Activated naive CD8-positive, alpha-beta T cell treated with anti-CD3 and anti-CD28 coated beads, Interleukin-2, amount 50 U/mL, for 24 hours (primary cell): Measurements from ENCODE around the gene FLYWCH2.
A peak's percentile ranks its signal among the peaks of the same experiment; 100 is the strongest.

ENCODE experiments used
- ATAC-seq: fragments of 150-1000 bp; cut with Tn5 transposase; one replicate; pipeline ENCODE4 v1.10.0; 2021
- DNase-seq: peaks from one replicate; pipeline ENCODE4 v3.0.0; 2021
- H3K27ac Mint-ChIP-seq: one replicate; pipeline ENCODE4 v1.8.0; 2021; ENCODE audit warnings: mild to moderate bottlenecking, mixed read lengths
- H3K27me3 Mint-ChIP-seq: one replicate; pipeline ENCODE4 v1.8.0; 2021; ENCODE audit warnings: mixed read lengths
- H3K36me3 Mint-ChIP-seq: one replicate; pipeline ENCODE4 v1.8.0; 2021; ENCODE audit warnings: low read depth, mixed read lengths
- H3K4me1 Mint-ChIP-seq: one replicate; pipeline ENCODE4 v1.8.0; 2021; ENCODE audit warnings: mixed read lengths
- H3K4me3 Mint-ChIP-seq: one replicate; pipeline ENCODE4 v1.8.0; 2021; ENCODE audit warnings: mild to moderate bottlenecking, moderate library complexity, mixed read lengths
- H3K9me3 Mint-ChIP-seq: one replicate; pipeline ENCODE4 v1.8.0; 2021; ENCODE audit warnings: mixed read lengths

The FLYWCH2 gene

DNA sequence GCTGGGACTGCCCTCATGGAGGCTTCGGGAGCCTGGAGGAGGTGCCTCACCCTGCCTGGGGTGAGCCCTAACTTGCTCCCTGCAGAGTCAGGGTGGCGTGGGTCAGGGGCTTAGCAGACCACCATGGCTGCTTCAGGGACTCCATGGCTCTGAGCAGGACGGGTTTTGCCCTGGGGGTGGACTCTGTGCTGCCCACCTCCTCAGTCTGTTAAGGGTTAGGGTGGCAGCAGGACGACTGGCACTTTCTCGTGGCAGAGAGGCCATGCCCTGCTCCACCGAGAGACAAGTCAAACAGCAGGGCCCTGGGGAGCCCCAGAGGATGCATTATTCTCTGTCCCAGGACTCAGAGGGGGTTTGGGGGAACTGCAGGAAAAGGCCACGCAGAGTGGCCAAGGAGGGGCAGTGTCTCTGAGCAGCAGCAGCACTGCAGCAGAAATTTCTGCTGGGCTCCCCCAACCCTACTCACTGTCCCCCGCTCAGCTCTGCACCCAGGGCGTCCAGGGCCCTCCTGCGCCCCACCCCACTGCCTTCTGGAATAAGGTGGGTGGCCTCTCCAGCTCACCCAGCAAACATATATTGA lies 23.2 kb upstream of the FLYWCH2 start:
- Mint-ChIP-seq H3K27me3 (peaks cover 16% of the 10 kb centered on the region), H3K36me3 (no peaks in the 10 kb centered on the region), H3K4me3 (no peak overlapping the region), H3K27ac (no peak overlapping the region), H3K4me1 (peaks cover 4% of the 10 kb centered on the region), H3K9me3 (peaks cover under 1% of the 10 kb centered on the region)
- ATAC-seq, result no peak
- DNase-seq, result no peak

DNA sequence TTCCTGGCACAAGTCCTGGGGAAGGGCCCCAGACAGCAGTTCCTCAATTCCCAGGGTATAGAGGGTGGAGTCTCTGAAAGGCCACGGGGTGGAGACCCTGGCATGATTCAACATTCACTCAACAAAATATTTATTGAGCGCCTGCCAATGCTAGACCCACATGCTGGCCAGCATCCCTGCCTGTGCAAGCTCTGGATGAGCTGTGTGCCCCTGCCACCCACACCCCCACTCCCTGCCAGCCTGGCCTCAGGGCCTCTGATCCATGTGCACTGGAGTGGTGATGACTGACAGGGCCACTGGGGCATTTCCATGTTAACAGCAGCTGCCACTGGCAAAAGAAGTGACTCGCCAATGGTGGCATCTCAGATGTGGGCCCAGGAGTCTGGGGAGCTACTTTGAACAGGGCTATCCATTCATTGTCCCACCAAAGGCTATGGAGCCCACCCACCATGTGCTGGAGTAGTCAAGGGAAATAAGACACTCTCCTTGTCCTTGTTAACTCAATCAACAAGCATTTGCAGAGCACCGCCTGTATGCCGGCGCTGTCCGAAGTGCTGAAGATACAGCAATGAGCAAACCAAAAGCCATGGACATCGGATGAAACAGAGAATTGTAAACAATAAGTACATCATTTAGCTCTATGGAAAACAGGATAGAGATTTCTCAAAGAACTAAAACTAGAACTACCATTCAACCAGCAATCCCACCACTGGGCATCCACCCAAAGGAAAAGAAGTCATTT lies 22.0 kb upstream of the FLYWCH2 start:
- Mint-ChIP-seq H3K36me3 (no peaks in the 10 kb centered on the region), H3K27me3 (peaks cover 16% of the 10 kb centered on the region), H3K27ac (no peak overlapping the region), H3K9me3 (no peaks in the 10 kb centered on the region), H3K4me3 (no peak overlapping the region), H3K4me1 (peaks cover 4% of the 10 kb centered on the region)
- DNase-seq (no peak), ATAC-seq (no peak)

DNA sequence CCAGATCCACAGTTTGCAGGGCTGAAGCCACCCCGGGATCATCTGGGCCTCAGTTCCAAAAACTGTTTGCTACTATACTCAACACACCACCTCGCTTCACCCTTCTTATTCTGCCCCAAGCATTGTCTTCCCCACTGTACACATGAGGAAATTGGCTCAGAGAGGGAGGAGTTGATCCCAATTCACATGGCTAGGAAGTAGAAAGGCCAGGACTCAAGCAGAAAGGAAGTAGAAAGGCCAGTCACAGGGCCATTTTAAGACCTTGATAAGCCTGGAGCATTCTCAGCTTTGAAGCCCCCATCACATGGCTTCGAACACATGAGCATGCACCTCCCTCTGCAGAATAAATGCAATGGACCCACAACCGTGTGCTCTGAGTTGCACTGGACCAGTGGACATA lies 17.4 kb upstream of the FLYWCH2 start:
- H3K27ac Mint-ChIP-seq, result no peak overlapping the region
- DNase-seq (no peak), ATAC-seq (no peak)
- no peaks in the 10 kb centered on the region for H3K9me3 Mint-ChIP-seq
- H3K27me3 Mint-ChIP-seq, result peaks cover 10% of the 10 kb centered on the region
- peaks cover 20% of the 10 kb centered on the region for H3K4me1 Mint-ChIP-seq
- no peak overlapping the region for H3K4me3 Mint-ChIP-seq
- H3K36me3 Mint-ChIP-seq, result no peaks in the 10 kb centered on the region

DNA sequence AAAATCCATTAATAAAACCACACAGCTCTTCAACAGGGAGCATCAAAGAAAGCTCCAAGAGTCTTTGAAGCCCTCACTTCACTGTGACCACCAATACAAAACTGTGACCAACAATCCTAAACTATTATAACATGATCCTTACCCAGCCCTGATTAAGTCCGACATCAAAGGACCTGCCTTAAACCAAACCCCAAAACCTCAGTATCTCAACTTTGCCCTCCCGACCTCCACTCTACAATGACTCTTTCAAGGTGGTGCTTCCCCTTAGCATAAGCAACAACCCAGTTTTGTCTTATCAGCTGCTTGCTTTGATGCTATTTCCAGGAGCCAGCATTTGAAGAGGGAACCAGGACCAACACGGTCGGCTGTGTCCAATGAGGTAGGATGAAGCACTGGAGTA lies 16.6 kb upstream of the FLYWCH2 start:
- ATAC-seq (no peak), DNase-seq (no peak)
- Mint-ChIP-seq H3K27me3 (peaks cover 4% of the 10 kb centered on the region), H3K36me3 (no peaks in the 10 kb centered on the region), H3K9me3 (no peaks in the 10 kb centered on the region), H3K27ac (peak overlapping the region; percentile 12), H3K4me1 (peaks cover 20% of the 10 kb centered on the region), H3K4me3 (peak overlapping the region; percentile 2)

DNA sequence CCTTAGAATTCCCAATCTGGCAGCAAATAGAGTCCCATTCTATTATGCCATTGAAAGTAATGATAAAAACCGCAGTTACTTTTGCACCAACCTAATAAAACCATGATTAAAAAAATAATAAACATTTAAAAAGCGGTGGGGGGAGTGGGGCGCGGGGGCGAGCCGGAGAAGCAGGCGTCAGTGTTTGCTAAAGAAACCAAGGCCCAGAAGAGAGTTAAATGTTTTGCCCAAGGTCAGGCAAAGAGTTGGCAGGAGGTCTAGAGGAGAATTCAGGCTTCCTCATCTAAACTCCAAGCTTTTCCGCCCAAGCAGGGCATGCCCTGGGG lies 15.4 kb upstream of the FLYWCH2 start:
- Mint-ChIP-seq H3K36me3 (no peaks in the 10 kb centered on the region), H3K9me3 (no peaks in the 10 kb centered on the region), H3K27me3 (peaks cover 2% of the 10 kb centered on the region), H3K27ac (peak overlapping the region; percentile 89), H3K4me1 (peaks cover 20% of the 10 kb centered on the region), H3K4me3 (peak overlapping the region; percentile 88)
- DNase-seq (no peak), ATAC-seq (no peak)

DNA sequence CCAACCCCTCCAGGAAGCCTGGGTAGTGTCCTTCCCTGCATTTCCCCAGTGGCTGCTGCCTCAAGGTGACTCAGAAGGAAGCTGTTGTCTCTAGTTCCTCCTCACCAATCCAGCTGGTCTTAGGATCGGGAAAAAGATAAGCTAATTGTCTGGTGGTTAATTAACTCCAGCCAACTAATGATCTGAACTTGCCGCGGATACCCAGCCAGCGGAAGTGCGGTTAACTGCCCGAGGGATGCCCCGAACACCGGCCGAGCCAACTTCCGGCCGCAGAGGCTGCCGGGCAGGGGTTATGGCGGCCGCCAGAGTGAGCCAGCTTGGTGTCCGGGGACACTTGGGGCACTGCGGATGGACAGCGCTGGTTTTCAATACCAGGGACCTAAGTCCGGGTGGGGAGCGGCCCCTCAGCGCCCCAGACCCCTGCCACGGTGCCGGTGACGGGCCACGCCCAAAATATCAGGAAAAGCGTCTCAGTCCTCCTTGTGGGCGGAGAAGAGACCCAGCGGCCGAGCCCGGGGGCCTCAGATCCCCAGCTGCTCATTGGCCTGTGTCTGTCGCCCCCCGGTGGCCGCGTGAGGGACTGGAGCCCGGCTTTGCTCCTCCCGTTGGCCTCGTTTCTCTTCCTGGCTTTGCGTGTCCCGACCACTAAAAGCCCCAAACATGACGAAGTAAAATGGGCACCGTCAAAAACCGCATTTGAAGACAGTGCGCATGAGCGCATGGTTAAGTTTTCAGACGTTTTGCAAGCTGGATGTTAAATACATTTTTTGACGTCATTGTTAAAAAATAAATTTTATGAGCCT lies 14.8 kb upstream of the FLYWCH2 start:
- Mint-ChIP-seq H3K4me1 (peaks cover 20% of the 10 kb centered on the region), H3K4me3 (peak overlapping the region; percentile 88), H3K27ac (peak overlapping the region; percentile 89), H3K9me3 (no peaks in the 10 kb centered on the region), H3K36me3 (no peaks in the 10 kb centered on the region), H3K27me3 (peaks cover 2% of the 10 kb centered on the region)
- peak; percentile 93 for ATAC-seq
- peak; percentile 99 for DNase-seq

DNA sequence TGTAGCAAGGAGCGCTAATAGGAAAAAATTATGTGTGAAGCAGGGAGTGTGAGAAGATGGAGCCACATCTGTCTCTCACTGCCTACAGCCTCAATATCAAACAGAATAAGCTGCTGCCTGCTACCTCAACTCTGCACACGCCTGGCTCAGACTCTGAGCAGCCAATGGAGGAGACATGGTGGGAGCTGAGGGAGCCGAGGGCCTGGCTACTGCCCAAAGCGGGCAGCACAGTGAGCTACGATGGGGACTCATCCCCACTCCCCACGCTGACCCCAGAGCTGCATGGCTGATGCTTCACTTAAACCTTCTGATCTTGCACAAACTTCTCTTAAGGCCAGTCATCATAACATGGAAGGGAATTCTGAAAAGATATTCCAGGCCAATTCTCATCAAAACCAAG lies 11.1 kb upstream of the FLYWCH2 start:
- peaks cover 2% of the 10 kb centered on the region for H3K27me3 Mint-ChIP-seq
- H3K4me3 Mint-ChIP-seq, result no peak overlapping the region
- H3K36me3 Mint-ChIP-seq, result no peaks in the 10 kb centered on the region
- peaks cover 20% of the 10 kb centered on the region for H3K4me1 Mint-ChIP-seq
- DNase-seq, result no peak
- H3K9me3 Mint-ChIP-seq, result no peaks in the 10 kb centered on the region
- no peak for ATAC-seq
- H3K27ac Mint-ChIP-seq, result no peak overlapping the region

DNA sequence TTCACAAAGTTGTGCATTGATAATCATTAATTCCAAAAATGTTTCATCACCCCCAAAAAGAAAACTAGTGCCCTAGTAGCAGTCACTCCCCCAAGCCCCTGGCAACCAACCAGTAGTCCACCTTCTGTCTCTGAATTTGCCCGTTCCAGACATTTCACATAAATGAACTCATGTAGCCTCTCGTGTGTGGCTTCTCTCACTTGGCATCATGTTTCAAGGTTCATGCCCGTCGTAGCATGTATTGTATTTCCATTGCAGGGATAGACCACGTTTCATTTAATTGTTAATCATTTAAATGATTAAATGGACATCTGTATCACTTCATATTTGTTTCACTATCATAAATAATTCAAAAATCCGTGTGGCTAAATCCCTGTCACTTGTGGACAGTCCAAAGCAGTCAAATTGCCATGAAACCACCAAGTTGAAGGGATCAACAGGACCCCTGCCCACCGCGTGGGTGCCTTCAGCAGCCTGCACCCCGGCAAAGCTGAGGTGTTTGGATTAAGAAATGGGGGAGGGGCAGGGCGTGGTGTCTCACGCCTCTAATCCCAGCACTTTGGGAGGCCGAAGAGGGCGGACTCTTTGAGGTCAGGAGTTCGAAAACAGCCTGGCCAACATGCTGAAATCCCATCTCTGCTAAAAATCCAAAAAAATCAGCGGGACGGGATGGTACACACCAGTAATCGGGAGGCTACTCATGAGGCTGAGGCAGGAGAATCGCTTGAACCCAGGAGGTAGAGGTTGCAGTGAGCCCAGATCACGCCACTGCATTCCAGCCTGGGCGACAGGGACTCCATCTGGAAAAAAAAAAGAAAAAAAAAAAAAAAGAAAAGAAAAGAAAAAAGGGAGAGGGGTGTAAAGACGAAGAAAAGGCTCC lies 8.7 kb upstream of the FLYWCH2 start:
- DNase-seq, result no peak
- Mint-ChIP-seq H3K4me1 (peaks cover 9% of the 10 kb centered on the region), H3K27ac (no peak overlapping the region), H3K9me3 (no peaks in the 10 kb centered on the region), H3K27me3 (peaks cover 2% of the 10 kb centered on the region), H3K36me3 (no peaks in the 10 kb centered on the region), H3K4me3 (no peak overlapping the region)
- ATAC-seq, result no peak

DNA sequence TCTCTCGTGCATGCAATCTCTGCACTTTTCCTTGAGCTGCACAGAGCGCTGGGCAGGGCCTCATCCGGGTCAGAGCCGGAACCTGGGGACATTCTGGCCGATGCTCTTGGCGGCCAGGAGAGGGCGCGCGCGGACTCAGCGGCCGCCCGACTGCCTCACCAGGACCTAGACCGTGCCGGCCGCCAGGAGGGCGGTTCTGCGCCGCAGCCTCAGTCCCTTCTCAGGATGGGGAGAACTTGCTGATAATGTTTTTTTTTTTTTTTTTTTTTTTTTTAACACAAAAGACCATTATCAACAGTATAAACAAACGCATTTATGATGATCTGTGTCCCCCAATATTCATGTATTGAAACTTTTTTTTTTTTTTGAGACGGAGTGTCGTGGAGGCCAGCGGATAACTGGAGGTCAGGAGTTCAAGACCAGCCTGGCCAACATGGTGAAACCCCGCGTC lies 8.1 kb upstream of the FLYWCH2 start:
- Mint-ChIP-seq H3K4me3 (no peak overlapping the region), H3K36me3 (no peaks in the 10 kb centered on the region), H3K4me1 (peaks cover 7% of the 10 kb centered on the region), H3K27me3 (no peaks in the 10 kb centered on the region), H3K9me3 (peaks cover 4% of the 10 kb centered on the region), H3K27ac (no peak overlapping the region)
- ATAC-seq, result peak; percentile 99
- peak; percentile 75 for DNase-seq

DNA sequence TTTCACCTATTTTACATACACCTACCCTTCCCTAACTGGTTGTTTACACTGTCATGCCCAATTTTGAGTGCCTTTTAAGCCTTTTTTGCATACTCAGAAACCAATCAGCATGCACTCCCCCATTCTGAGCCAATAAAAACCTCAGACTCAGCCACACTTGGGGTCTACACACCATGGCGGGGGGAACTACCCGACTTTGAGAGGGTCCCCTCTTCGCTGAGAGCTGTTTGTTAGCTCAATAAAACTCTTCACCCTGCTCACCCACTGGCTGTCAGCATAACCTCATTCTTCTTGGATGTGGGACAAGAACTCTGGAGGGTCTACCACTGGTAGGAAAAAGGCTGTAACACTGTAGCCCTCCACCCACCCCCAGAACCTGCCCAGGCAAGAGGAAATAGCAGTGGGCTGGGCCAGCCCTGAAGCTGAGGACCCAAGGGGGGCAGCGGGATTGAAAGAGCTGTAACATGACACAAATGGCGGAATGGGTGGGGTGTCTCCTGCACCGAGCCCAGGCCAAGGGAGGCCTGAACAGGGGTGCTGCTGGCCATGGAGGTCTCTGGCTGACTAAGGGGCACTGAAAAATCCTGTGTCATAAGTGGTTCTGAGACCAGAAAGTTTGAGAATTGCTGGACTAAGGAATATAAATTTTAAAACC lies 3.0 kb upstream of the FLYWCH2 start:
- ATAC-seq (no peak), DNase-seq (no peak)
- no peak overlapping the region for H3K27ac Mint-ChIP-seq
- H3K4me1 Mint-ChIP-seq, result peaks cover 21% of the 10 kb centered on the region
- no peaks in the 10 kb centered on the region for H3K27me3 Mint-ChIP-seq
- no peak overlapping the region for H3K4me3 Mint-ChIP-seq
- H3K9me3 Mint-ChIP-seq, result peaks cover 4% of the 10 kb centered on the region
- H3K36me3 Mint-ChIP-seq, result no peaks in the 10 kb centered on the region

DNA sequence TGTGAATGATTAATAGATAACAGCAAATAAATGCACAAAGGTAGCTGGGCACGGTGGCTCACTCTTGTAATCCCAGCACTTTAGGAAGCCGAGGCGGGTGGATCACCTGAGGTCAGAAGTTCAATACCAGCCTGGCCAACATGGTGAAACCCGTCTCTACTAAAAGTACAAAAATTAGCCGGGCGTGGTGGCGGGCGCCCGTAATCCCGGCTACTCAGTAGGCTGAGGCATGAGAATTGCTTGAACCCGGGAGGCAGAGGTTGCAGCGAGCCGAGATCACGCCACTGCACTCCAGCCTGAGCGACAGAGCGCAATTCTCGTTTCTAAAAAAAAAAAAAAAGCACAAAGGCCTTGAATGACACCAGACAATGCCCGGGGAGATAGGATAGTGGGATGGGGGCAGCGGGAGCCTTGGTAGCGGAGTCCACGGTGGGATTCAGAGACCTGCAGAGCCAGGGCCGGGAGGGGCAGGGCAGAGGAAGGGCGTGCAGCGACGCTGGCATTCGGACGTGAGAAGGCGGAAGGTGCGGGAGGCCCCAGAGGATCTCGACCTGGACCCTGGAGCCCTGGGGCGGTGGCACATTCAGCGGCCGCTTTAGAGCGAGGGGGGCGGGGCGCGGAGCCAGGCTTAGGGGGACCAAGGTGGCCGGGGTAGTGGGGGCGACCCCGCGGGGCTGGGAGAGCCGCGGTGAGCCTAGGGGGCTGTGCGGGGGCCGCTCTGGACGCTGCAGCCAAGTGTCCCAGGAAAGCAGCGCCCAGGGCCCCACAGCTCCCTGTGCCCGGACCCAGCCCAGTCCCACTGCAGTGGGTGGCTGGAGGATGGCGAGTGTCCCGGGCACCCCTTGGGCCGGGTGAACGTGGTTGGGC lies 999 bp upstream of the FLYWCH2 start:
- peak overlapping the region; percentile 89 for H3K27ac Mint-ChIP-seq
- H3K27me3 Mint-ChIP-seq, result no peaks in the 10 kb centered on the region
- DNase-seq, result peak; percentile 47
- no peaks in the 10 kb centered on the region for H3K36me3 Mint-ChIP-seq
- peak overlapping the region; percentile 87 for H3K4me3 Mint-ChIP-seq
- peaks cover 26% of the 10 kb centered on the region for H3K4me1 Mint-ChIP-seq
- peak; percentile 11 for ATAC-seq
- peaks cover 4% of the 10 kb centered on the region for H3K9me3 Mint-ChIP-seq

DNA sequence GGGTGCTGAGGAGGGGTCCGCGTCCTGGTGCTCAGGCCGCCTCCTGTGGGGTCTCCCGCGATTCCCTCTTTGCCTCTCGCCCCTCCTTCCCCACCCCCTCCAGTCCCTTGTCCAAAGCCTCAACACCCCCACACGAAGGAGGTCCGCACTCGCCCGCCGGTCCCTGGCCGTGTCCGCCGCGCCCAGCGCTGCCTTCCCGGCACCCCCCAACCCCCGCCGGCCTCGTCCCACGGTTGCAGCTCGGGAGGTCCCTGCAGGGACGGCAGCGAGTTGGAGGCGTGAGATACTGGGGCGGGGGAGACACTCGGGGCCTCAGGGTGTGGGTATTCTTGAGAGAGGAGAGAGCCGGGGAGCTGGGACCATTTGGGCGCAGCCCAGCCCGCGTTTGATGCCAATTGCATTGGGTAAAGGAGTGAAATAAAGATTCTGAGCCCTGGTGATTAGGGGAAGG lies 468 bp downstream of the FLYWCH2 start:
- no peaks in the 10 kb centered on the region for H3K36me3 Mint-ChIP-seq
- peak; percentile 21 for DNase-seq

DNA sequence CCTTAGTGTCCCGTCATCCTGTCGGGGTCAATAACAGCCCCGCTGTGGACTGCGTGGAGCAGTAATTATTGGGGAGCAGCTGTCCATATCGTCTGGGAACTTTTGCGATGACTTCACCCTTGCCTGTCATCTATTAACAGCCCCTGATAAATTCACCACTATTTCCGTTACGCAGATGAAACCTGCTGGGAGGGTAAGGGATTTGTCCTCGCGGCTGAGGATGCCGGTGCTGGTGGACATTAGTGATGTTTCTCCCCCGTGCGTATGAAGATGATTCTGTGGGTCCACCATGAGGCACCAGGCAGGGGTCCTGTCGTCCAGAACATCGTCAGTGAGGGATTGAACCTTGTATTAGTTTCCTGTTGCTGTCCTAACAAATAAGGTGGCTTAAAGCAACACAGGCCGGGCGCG lies 1.0 kb downstream of the FLYWCH2 start:
- peaks cover 4% of the 10 kb centered on the region for H3K9me3 Mint-ChIP-seq
- H3K4me1 Mint-ChIP-seq, result peaks cover 26% of the 10 kb centered on the region
- no peaks in the 10 kb centered on the region for H3K27me3 Mint-ChIP-seq
- peak overlapping the region; percentile 87 for H3K4me3 Mint-ChIP-seq
- peak overlapping the region; percentile 85 for H3K27ac Mint-ChIP-seq
- DNase-seq (no peak), ATAC-seq (no peak)
- no peaks in the 10 kb centered on the region for H3K36me3 Mint-ChIP-seq

More for the DNA sequence above, 468 bp downstream of the FLYWCH2 start:
- ATAC-seq, result no peak
- H3K4me1 Mint-ChIP-seq, result peaks cover 26% of the 10 kb centered on the region
- H3K27me3 Mint-ChIP-seq, result no peaks in the 10 kb centered on the region
- H3K27ac Mint-ChIP-seq, result peak overlapping the region; percentile 85
- H3K9me3 Mint-ChIP-seq, result peaks cover 4% of the 10 kb centered on the region
- peak overlapping the region; percentile 87 for H3K4me3 Mint-ChIP-seq
